ENCODE results near the gene C1QTNF6. TPM values are rescaled to one million over a fixed set of nuclear protein-coding genes. Genes with fewer than 3 reads are reported as not detected.

Gene C1QTNF6
- polyA plus RNA-seq, 2 of the 4 experiments (the other 2 are of a cell fraction): 18.6 to 24.5 TPM

GRCh38 chr22:37210041-37210803 is 22.2 kb upstream of the C1QTNF6 start:
- WGBS (ENCODE audit: missing lambda C conversion rate): 73% methylated on average over 14 of the region's 15 CpGs
- Histone ChIP-seq H3K27ac (no peak overlapping the region), H3K4me2 (no peak overlapping the region), H3K4me3 (no peak overlapping the region), H3K4me1 (no peaks in the 10 kb centered on the region), H3K9me3 (no peaks in the 10 kb centered on the region)
- FAIRE-seq (no peak), DNase-seq (ENCODE audit: low read depth in 1 of 2, low spot score in 1 of 2) (no peak), ATAC-seq (no peak)
- ChIA-PET CTCF (interaction anchor here (1.1 to 4.6 kb wide), 4 partner anchors 12 to 54 kb away, joined by 3 to 28 read pairs (median 8); no protein-coding TSS in a partner anchor), POLR2A (no interaction called here)
- TF ChIP-seq MYC (IDR thresholded peaks at IDR 0.05; ENCODE audit: borderline replicate concordance, low read length): no peak

- Histone ChIP-seq H3K9me3 (no peaks in the 10 kb centered on the region), H3K27ac (no peak overlapping the region), H3K4me2 (no peak overlapping the region), H3K4me1 (no peaks in the 10 kb centered on the region), H3K4me3 (no peak overlapping the region)
- FAIRE-seq: no peak
- no peak for DNase-seq (ENCODE audit: low read depth in 1 of 2, low spot score in 1 of 2)
- ATAC-seq: no peak
- POLR2A ChIA-PET: interaction anchor here (0.6 kb wide), 1 partner anchor 9 kb away, joined by 7 read pairs; no protein-coding TSS in a partner anchor
- no CpG with 5 or more reads among the region's 9 CpGs for WGBS (ENCODE audit: missing lambda C conversion rate)
- TF ChIP-seq FOSL2 (IDR thresholded peaks at IDR 0.05) (no peak), FOSL2 (CRISPR knock-in tag; IDR thresholded peaks at IDR 0.05) (no peak), EP300 (IDR thresholded peaks at IDR 0.05) (no peak), CBX8 (IDR thresholded peaks at IDR 0.05) (no peak), HOXB5 (CRISPR knock-in tag; IDR thresholded peaks at IDR 0.05) (no peak), ESRRA (IDR thresholded peaks at IDR 0.05; ENCODE audit: borderline replicate concordance, low read length) (no peak), HMGXB4 (CRISPR knock-in tag; IDR thresholded peaks at IDR 0.05; ENCODE audit: borderline replicate concordance) (no peak), CBX2 (IDR thresholded peaks at IDR 0.05; ENCODE audit: borderline replicate concordance, low read depth) (no peak), SMC3 (IDR thresholded peaks at IDR 0.05) (no peak), CHD4 (IDR thresholded peaks at IDR 0.05; ENCODE audit: borderline replicate concordance) (no peak), BHLHE40 (IDR thresholded peaks at IDR 0.05; ENCODE audit: low read depth, low read length) (no peak), PBX3 (IDR thresholded peaks at IDR 0.05) (no peak), BCL3 (IDR thresholded peaks at IDR 0.05) (no peak), JUNB (IDR thresholded peaks at IDR 0.05) (no peak), RFX5 (IDR thresholded peaks at IDR 0.05) (no peak), RAD21 (conservative IDR thresholded peaks at IDR 0.05 in 1 of 2, IDR thresholded peaks at IDR 0.05 in 1 of 2) (no peak), ZNF302 (CRISPR knock-in tag; IDR thresholded peaks at IDR 0.05) (no peak), CHD2 (IDR thresholded peaks at IDR 0.05; ENCODE audit: low read length, partially characterized antibody) (no peak), TFCP2L1 (CRISPR knock-in tag; IDR thresholded peaks at IDR 0.05) (no peak)
- CTCF ChIA-PET: interaction anchor here (2.8 to 4.6 kb wide), 2 partner anchors 11 to 51 kb away, joined by 13 to 28 read pairs; no protein-coding TSS in a partner anchor
Observed at GRCh38 chr22:37209140-37209845, 21.2 kb upstream of the C1QTNF6 start.

All from A549 (cell line).